NCI-H2107 treated with DMSO at 0.1 percent for 48 hours (cell line): ENCODE measurements around the gene ZBTB11.
"Not testable (repeated sequence)": the region's sequence is repeated elsewhere in the genome, so short reads cannot be mapped to it uniquely, and the experiment has no call there.

Experiments used
- DNase-seq: peaks from one replicate; lab custom pipeline; 2025; ENCODE audit not compliant: unreplicated experiment; lab: John Stamatoyannopoulos, UW

Gene ZBTB11

DNA sequence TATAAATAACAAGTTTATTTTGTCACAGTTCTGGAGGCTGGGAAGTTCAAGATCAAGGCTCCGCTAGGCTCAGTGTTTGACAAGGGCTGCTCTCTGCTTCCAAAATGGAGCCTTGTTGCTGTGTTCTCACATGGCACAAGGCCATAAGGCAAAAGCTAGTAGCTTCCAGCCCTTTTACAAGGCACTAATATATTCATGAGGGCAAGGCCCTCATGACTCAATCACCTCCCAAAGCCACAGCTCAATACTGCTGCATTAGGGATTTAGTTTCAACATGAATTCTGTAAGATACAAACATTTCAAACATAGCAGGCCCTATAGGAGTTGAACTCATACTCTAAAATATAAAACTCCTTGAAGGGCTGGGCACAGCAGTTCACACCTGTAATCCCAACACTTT lies 30.2 kb downstream of the ZBTB11 start:
- no peak for DNase-seq

DNA sequence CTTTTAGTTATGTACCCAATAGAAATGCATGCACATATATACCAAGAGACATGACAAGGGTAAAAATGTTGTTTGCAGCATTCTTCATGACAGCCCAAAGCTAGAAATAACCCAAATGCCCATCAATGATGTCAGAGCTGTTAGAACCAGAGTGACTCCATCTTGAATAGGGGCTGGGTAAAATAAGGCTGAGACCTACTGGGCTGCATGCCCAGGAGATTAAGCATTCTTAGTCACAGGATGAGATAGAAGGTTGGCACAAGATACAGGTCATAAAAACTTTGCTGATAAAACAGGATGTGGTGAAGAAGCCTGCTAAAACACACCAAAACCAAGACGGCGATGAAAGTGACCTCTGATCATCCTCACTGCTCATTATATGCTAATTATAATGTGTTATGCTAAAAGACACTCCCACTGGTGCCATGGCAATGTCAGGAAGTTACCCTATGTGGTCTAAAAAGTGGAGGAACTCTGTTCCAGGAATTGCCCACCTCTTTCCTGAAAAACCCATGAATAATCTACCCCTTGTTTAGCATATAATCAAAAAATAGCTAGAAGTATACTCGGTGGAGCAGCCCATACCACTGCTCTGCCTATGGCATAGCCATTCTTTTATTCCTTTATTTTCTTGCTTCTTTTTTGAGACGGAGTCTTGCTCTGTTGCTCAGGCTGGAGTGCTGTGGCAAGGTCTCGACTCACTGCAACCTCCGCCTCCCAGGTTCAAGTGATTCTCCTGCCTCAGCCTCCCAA lies 32.9 kb downstream of the ZBTB11 start:
- DNase-seq = no peak

DNA sequence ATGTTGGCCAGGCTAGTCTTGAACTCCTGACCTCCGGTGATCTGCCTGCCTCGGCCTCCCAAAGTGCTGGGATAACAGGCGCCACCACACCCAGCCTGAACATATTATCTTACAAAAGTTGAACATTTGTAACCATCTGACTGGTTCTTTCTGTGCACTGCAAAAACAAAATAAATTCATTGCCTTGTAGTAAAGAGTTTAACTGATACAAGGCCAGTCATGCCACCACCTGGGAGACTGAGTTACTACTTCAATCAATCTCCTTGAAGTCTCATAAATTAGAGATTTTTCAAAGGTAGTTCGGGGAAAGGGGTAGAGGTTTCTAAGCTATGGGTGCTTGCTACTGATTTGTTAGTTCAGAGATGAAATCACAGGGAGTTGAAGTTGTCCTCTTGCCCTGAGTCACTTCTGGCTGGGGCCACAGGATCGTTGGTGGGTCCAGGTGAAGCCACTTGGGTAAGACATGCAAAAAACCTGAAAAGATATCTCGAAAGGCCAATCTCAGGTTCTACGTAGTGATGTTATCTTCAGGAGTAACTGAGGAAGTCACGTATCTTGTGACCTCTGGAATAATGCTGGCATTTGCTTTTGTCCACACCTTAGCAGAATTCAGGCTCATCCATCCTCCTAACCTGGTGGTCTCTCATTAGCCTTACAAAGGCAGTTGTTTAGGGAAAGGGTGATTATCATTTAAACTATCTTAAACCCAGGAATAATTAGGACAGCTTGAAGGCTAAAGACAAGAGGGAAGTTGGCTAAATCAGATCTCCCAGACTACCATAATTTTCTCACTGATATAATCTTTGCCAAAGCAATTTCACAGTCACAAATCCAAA lies 33.7 kb downstream of the ZBTB11 start:
- DNase-seq = no peak

DNA sequence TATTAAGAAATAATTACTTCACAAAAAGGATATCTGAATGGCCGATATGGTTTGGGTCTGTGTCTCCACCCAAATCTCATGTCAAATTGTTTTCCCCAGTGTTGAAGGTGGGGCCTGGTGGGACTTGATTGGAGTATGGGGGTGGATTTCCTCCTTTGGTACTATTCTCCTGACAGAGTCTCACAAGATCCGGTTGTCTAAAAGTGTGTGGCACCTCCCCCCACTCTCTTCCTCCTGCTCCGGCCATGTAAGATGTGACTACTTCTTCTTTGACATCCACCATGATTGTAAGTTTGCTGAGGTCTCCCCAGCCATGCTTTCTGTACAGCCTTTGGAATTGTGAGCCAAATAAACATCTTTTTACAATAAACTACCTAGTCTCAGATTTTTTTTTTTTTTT lies 34.5 kb downstream of the ZBTB11 start:
- DNase-seq = no peak

DNA sequence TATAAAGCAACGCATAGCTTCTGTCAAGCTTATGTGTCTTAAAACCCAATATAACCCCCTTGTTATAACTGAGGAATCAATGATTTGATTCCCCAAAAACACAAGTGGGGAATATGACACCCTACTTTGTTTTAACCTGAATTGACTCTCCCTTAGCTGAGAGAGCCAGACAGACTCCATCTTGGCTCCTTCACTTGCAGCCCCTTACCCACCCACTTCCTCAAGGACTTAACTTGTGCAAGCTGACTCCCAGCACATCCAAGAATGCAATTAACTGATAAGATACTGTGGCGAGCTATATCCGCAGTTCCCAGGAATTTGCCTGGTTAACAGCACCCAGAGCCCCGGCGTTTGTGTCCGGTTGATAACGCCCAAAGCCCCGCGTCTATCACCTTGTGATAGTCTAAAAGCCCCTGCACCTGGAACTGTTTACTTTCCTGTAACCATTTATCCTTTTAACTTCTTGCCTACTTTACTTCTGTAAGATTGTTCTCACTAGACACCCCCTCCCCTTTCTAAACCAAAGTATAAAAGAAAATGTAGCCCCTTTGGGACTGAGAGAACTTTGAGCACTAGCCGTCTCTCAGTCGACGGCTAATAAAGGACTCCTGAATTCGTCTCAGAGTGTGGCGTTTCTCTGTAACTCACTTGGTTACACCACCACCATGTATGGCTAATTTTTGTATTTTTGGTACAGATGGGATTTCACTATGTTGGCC lies 35.4 kb downstream of the ZBTB11 start:
- DNase-seq = not testable (repeated sequence)

DNA sequence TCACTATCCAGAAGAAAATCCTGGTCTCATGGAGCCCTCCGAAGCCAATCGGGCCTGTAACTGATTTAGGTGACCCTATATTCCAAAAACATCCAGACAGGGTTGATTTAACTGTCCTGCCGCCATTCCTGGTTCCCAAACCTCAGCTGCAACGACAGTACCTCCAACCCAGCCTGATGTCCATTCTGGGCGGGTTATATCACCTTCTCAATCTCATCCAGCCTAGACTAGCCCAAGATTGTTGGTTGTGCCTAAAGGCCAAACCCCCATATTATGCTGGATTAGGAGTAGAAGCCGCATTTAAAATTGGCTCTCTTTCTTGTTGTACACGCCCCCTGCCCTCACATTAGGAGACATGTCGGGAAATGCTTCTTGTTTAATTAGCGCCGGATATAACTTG lies 36.7 kb downstream of the ZBTB11 start:
- DNase-seq = no peak

DNA sequence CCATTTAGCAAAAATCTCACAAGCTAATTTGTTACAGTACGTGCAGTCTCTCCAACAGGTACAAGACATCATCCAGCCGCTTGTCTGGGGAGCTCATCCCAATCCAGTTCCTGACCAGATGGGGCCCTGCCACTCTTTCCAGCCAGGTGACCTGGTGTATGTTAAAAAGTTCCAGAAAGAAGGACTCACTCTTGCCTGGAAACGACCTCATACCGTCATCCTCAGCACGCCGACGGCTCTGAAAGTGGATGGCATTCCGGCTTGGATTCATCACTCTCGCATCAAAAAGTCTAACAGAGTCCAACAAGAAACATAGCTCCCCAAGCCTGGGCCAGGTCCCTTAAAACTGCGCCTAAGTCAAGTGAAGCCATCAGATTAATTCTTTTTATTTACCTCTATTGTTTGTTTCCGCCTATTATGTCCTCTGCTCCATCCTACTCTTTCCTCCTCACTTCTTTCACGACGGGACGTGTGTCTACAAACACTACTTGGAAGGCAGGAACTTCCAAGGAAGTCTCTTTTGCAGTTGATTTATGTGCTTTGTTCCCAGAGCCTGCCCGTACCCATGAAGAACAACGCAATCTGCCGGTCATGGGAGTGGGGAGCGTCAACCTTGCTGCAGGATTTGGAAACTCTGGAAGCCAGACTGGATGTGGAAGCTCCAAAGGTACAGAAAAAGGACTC lies 37.5 kb downstream of the ZBTB11 start:
- DNase-seq = no peak

DNA sequence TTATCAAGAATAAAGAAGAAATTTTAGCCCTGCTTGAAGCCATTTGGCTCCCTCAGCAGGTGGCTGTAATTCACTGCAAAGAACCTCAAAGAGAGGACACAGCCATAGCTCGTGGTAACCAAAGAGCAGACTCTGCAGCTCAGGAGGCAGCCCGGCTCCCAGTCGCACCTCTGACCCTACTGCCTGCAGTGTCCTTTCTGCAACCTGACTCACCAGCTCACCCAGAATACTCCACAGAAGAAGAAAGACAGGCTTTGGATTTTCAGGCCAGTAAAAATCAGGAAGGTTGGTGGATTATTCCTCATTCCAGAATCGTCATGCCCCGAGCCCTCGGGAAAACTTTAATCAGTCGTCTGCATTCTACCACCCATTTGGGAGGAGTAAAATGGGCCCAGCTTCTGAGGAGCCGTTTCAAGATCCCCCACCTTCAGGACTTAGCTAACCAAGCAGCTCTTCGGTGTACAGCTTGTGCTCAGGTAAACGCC lies 38.6 kb downstream of the ZBTB11 start:
- DNase-seq = no peak

DNA sequence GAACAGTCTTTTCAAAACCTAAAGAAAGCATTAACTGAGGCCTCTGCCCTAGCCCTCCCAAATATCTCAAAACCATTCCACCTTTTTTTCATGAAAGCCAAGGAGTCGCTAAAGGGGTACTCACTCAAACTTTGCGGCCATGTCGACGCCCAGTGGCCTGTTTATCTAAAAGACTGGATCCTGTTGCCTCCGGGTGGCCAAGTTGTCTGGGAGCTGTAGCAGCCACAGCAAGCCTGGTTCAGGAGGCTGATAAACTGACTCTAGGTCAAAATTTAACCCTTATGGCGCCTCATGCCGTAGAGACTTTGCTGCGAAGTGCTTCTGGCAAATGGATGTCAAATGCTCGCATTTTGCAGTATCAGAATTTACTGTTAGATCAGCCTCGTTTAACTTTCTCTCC lies 39.5 kb downstream of the ZBTB11 start:
- no peak for DNase-seq

DNA sequence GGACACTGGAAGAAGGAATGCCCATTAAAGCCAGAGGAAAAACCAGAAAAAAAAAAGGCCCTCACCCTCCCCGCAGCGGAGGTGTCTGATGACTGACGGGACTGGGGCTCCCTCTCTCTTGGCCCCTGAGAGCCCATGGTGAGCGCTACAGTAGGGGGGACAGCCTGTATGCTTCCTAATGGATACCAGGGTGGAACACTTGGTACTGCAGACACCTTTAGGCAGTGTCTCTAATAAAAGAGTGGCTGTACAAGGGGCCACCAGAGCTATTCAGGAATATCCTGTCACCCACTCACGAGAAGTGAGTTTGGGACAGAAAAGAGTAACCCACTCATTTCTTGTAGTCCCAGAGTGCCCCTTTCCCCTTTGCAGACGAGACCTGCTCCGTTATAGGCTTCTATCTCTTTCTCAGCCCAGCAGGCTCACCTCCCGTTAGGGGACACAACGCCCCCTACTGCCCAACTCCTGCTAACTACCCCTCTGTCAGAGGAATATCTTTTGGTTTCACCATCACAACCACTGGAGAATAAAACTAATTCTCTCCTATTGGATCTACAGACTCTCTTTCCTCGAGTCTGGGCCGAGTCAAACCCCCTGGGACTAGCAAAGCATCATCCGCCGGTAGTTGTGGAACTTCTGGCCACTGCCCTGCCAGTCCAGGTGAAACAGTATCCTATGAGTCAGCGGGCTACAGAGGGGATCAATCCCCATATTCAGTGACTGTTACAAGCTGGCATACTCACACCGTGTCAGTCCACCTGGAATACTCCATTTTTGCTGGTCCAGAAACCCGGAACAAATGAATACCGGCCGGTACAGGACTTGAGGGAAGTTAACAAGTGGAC lies 40.8 kb downstream of the ZBTB11 start:
- DNase-seq = peak; percentile 27

DNA sequence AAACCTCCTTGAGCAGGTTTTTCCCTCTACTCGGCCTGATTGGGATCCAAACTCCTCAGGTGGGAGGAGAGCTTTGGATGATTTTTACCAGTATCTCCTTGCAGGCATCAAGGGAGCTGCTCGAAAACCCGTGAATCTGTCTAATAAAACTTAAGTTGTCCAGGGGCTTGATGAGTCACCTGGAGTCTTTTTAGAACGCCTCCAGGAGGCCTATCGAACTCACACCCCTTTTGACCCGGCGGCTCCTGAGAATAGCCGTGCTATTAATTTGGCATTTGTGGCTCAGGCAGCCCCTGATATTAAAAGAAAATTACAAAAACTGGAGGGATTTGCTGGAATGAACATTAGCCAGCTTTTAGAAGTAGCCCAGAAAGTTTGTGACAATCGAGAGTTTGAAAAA lies 41.6 kb downstream of the ZBTB11 start:
- no peak for DNase-seq

DNA sequence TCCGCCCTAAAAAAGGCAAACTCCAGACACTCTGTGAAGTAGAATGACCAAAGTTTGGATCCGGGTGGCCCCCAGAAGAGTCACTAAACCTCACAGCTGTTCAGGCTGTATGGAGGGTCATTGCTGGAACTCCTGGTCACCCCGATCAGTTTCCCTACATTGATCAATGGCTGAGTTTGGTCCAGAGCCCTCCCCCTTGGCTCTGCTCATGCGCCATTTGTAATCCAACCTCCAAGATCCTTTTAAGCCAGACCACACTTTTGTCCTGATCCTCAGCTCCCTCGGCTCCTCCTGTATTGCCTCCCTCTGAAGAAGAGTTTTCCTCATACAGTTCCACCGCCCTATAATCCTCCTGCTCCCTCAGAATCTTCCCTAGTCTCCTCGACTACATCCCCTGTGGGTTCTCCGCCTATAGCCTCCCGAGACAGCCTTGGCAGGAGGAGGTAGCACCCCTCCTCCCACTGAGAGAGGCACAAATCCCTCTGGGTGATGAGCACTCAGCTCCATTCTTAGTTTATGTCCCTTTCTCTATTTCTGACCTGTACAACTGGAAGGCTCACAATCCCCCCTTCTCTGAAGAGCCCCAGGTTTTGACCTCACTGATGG lies 42.2 kb downstream of the ZBTB11 start:
- no peak for DNase-seq

DNA sequence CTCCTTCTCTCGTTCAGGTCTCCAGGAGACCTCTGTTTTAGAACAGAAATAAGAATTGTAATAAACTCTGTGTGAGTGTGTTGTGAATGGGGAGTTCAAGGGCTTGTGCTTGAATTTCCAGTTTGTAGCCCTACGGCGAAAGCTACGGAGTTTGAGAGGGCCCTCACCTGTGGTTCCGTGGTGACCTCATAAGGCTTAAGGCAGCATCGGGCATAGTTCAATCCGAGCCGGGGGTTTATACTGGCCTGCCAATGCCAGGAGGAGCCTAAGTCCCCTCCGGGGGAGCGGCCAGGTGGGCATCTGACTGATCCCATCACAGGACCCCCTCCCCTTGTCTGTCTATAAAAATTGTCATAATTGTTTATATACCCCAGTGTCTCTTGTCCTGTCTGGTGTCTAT lies 43.7 kb downstream of the ZBTB11 start:
- DNase-seq = no peak

DNA sequence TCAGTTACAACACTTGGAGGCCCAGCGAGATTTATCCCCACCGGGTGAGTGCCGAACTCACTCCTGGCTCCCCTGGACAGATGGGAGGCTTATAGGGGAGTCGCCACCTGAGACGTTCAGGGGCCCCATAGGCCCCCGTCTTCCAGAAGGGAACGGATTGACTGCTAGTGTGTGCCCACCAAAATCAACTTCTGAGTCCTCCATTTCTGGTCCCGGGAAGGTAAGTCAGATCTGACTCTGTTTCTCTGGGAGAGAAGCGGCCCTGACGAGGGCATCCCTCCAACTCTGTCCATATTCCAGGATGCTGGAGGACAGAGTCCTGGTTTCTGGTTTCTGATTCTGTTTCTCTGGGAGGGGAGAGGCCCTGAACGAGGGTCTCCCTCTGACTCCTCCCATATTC lies 44.3 kb downstream of the ZBTB11 start:
- DNase-seq = no peak

DNA sequence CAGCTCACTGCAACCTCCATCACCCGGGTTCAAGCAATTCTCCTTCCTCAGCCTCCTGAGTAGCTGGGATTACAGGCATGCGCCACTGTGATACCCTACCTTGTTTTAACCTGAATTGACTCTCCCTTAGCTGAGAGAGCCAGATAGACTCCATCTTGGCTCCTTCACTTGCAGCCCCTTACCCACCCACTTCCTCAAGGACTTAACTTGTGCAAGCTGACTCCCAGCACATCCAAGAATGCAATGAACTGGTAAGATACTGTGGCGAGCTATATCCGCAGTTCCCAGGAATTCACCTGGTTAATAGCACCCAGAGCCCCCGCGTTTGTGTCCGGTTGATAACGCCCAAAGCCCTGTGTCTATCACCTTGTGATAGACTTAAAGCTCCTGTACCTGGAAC lies 45.0 kb downstream of the ZBTB11 start:
- DNase-seq = not testable (repeated sequence)

DNA sequence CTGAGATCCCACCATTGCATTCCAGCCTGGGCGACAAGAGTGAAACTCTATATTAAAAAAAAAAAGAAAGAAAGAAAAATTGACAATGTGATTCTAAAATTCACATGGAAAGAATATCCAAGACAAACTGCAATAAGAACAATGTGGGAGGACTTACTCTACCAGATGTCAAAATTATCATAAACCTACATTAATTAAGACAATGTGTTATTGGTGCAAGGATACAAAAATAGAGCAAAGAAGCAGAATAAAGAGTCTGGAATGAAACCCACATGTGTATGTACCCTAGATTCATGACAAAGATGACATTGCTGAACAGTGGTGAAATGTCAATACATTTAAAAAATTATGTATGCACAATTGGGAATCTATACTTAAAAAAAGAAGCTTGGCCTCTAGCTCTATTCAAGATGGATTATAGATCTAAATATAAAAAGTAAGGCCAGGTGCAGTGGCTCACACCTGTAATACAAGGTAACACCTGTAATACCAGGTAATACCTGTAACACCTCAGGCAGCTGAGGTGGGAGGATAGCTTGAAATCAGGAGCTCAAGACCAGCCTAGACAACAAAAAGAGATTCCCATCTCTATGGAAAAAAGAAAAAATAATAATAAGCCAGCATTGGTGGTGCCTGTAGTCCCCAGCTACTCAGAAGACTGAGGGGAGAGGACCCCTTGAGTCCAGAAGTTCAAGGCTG lies 45.7 kb downstream of the ZBTB11 start:
- DNase-seq = no peak

DNA sequence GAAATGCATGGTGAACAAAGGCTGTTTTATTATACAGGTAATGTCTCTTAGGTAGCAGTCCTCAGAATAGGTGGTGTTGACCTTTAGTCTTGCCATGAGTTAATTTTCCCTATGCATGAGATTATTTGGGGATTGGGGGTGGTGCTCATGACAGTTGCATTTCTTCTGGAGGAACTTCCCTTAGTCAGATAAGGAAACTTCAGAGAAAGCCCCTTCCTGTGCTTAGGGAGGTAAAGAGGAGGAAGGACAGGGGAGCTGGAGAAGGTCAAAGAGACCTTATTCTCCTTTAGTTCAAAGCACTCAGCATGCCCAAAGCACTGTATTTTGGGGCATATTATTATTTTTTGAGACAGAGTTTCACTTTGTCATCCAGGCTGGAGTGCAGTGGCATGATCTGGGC lies 47.7 kb downstream of the ZBTB11 start:
- DNase-seq = no peak

DNA sequence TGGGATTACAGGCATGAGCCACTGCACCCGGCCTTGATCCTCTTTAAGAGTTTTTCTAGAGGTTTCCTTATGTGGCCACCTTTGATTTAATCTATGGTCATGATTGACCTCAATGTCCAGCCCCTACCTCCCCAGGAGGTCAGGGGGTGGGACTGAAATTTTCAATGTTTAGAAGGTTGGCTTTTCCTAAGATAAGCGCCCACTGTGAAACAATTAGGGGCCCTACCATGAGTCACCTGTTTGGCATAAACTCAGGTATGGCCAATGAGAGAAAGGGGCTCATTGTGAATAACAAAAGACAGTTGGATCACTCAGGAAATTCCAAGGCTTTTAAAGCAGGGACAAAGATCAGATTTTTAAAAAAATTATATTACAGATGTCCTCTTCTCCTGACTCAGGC lies 51.1 kb downstream of the ZBTB11 start:
- no peak for DNase-seq

DNA sequence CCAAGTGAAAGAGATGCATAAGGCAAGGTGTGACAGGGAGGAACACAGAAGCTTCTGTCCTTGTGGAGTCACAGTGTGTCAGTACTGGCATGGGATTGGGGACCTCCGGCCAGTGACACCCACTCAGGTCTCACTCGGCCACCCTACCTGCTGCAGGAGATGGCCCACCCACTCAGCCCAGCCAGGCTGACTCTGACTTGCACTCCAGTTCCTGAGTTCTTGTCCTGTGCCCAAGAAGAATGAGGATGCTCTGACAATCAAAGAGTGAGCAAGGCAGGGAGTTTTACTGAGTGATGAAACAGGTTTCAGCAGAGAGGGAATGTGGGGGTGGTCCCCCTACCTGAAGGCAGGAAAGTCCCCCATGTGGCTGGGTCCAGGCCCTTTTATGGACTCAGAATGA lies 52.1 kb downstream of the ZBTB11 start:
- no peak for DNase-seq
